ENCODE data around the gene RALA.

RALA gene

DNA sequence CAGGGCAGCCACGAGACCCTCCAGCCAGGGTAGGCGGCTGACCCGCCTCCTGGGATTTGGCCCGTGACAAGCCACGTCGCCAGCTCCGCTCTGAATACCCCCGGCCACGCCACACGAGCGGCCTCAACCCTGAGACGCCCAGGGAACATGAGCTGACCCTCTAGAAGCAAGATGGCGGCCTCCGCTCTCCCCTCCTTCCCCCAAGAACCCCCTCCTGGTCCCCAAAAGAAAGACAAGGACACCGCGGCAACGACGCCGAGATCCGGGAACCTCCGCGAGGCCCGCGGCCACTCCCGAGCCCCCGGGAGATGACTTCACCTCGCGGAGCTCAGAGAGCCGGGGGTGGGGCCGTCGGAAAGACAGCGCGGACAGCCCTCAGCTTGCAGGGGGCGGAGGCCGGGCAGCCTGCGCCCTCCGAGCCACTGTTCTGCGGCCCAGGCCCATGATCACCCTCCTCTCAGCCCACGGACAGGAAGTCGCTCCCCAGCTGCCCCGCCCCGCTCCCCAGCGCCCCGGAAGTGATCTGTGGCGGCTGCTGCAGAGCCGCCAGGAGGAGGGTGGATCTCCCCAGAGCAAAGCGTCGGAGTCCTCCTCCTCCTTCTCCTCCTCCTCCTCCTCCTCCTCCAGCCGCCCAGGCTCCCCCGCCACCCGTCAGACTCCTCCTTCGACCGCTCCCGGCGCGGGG is at the start of gene RALA:
Gene RALA (plus strand): TSS at position 526 of the 685 bp plus-strand sequence. CDS start 63,096 bp downstream, outside the sequence.
- peak; percentile 86 for DNase-seq

DNA sequence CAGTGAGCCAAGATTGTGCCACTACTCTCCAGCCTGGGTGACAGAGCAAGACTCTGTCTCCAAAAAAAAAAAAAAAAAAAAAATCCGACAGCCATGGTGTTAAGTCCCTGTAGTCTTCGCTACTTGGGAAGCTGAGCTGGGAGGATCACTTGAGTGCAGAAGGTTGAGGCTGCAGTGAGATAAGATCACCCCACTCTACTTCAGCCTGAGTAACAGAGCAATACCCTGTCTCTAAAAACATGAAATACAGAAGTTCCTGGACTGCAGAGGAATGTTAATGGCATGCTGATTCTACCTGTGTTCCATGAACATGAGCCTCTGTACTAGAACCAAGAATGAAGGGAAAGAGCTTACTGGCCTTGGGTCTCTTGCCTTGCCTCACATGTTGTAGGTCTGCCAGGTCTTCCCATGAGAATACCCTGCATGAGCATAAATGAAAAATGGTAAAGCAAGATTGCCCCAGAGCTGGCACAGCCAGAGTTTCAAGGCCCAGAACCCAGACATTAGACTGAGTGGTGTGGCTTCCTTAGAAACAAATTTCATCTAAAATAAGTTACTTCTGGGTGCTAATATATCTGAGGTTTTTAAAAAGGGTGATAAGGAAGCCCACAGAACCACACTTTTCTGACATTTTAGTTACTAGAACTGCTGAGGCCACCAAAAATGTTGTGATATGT is 48.6 kb upstream of the RALA start:
- DNase-seq: no peak

GRCh38 chr7:39577229-39577874 is 46.0 kb upstream of the RALA start:
- DNase-seq: no peak

DNA sequence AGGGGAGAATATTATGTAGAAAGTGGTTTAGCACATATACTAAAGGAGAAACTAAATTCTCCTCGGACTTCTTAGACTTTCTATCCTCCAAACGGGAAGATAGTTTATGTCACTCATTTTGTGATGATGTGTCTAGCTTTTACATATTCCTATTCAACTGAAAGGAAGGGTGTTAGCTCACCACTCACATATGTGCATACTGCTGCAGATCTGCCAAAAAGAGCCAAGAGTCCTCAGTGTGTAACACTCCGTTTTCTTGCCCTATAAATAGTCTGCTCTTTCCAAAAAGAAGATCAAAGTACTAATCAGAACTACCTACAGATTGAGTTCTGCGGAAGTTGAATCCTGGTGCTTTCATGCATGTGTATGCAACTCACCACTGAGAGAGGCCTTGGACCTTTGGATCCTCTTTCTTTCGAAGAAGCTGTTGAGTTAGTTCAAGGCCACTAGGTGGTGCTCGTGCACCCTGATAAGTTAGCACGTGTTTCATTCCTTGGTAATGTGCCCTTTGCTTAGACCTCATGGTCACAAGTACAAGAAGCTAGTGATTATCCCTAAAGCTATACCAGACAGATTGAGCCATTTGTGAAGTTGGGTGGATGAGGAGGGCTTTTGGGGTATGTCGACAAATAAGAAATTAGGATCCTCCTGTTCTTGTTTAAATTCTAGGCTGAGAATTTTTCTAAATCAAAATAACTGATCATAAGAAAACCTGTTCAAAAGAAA is 43.1 kb upstream of the RALA start:
- peak; percentile 88 for DNase-seq

DNA sequence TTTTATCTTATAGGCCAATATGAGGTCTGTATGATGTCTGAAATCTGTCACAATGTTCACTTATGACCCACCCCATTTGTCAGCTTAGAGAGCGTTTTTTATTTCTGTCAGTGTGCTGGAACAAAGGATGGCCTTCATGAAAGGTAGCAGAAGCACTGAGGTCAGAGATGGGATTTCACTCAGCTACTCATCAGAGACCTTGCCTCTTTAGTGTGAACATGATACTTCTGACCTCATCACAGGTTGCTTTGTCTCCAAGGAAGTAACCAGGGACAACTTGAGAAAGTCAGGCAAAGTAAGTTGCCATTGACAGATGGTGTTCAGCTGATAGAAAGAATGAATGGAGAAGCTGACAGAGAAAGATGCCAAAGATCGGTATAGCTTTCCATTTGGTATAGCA is 40.8 kb upstream of the RALA start:
- DNase-seq: no peak

DNA sequence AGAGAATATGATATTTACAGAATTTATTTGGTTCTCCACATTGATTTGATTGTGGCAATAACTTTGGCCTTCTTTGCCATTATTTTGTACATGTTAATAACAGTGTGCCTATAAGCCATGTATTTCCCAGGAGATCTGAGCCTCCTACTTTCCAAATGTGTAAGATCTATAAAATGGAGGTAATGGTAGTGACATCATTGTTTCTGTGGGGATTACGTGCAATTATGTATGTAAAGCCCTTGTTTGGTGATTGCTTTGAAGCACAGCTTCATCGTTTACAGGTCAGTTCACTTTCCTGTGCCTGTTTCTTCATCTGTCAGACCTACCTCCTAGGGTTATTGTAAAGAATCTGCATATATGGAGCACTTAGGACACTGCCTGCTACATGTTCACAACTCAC is 39.8 kb upstream of the RALA start:
- no peak for DNase-seq

- no peak for DNase-seq
Measured at GRCh38 chr7:39587393-39587792, 36.0 kb upstream of the RALA start.

DNA sequence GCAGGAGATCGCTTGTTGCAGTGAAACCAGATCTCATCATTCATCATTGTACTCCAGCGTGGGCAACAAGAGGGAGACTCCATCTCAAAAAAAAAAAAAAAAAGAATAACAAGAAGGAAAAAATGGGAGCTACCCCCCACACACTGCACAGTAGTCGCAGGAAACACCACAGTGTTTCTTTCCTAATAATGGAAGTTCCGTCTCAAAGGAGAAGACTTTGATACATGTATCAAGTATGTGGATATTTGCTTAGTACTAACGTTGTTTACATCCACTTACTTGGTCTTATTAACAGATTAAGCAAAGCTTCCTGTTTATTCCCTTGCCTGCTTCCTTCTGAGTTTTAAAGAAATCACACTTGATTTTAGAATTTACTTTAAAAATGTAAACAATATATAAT is 35.0 kb upstream of the RALA start:
- no peak for DNase-seq

DNA sequence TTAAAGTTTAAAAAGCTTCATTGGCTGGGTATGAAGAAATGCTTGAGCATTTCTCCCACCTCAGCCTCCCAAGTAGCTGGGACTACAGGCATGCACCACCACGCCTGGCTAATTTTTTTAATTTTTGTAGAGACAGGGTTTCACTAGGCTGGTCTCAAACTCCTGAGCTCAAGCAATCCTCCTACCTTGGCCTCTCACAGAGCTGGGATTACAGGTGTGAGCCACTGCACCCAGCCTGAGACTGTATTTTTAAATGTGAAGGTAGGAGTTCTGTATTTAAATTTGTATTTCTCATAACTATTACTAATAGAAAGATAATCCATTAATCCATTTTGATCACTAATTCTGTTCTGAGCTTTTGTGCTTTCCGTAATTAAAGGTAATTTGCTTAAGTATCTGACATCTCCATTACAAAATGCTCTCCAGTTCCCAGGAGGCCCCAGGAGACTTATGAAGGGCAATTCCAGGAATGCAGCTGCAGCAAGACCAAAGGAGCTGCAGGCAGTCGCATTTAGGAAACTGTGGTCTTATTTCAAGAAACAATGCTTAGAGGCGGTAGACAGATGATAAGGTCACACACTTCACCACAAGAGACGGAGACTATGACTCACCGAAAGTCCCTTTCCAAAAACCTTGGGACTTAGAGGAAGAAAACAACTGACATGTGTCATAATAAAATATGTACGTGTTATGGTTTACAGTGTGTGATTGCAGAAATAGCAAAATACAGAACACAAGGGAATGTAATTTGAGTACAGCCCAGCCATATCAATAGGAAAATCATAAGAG is 33.9 kb upstream of the RALA start:
- DNase-seq: peak; percentile 20

GRCh38 chr7:39592586-39592985 is 30.8 kb upstream of the RALA start:
- no peak for DNase-seq

- peak; percentile 66 for DNase-seq
Measured at GRCh38 chr7:39594988-39595620, 28.3 kb upstream of the RALA start.

DNA sequence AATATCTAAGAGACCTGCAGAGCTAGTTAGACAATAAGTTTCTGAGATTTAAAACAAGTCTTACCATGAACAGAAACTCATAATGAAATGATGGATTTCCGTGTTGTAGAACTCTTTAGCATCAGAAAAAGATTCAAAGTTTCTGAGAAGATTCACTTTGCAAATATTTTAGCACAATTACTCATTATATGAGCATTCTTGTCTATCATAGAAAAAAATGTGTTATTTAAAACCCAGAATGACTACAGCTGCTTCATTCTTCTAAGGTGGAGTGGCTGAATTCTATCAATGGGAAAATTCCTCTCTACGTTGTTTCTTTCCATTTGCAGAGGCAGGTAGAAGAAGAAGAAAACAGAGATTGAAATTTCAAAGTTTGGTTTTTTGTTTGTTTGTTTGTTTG is 21.0 kb upstream of the RALA start:
- DNase-seq: no peak

DNA sequence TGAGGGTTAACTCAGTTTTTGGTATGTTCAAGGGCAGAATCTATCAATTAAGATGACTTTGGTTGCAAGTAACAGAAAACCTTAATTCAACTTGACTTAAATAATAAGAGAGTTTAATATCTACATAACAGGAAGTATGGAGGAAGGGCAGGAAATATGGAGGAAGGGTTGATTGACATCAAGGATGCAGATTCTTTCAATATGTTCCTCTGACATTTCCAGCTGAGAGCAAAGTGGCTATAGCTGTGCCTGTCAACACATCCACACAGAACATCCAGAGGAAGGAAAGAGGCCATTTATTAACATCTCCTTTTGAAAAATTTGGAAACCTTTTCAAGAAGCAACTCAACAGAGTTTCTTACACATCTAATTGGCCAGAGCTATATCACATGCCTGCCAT is 19.4 kb upstream of the RALA start:
- no peak for DNase-seq

- DNase-seq: no peak
Measured at GRCh38 chr7:39605087-39605486, 18.3 kb upstream of the RALA start.

- DNase-seq: no peak
Measured at GRCh38 chr7:39606352-39606751, 17.0 kb upstream of the RALA start.

DNA sequence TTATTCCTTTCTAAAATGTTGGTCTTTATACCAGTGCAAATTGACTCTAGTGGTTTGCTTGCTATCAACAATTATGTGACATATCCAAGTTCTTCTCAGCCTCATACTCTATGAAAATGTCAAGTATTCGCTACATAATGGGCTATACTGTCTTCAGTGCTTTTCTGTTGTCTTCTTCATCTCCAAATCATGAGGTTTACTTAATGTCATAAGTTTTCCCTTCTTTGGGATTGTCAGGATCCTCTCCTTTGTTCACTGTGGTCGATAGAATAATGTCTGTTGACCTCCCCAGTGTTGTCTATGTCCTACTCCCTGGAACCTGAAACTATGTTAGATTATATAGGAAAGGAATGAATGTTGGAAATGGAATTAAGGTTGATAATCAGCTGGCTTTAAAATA is 16.4 kb upstream of the RALA start:
- no peak for DNase-seq

GRCh38 chr7:39607865-39608264 is 15.5 kb upstream of the RALA start:
- DNase-seq: no peak

GRCh38 chr7:39608278-39608677 is 15.1 kb upstream of the RALA start:
- DNase-seq: no peak

DNA sequence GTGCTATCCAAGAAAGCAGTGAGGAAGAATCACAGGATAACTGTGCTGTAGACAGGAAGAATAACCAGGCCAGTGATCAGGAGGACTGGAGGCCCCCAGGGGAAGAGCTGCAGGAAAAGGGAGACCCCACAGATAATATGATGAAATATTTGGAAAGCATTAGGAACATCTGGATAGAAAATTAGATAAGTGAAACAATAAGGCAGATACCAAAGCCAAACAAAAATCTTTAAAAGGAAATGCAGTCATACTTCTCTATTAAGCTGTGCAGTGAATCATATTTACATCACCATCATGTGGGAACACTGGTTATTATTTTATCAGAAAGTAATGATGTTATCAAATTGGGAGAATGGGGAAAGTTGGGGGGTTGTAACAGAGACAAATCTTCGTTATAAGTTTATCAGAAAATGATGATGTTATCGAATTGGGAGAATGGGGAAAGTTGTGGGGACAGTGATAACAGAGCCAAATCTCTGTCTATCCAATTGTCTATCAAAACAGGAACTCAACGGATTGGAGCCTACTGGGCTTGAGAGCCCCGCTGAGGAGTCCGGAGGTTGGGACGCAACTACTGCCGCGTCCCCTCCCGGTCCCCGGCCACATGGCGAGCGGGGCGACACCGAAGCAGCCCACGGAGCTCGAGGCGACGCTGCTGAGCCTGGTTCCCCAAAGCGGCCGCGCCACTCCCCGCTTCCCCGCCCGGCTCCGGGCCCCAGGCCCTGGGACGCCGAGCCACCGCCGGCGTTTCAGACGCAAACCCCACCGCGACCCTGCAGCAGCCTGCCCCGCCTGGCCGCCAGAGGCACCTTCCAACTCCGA is 14.0 kb upstream of the RALA start:
- DNase-seq: no peak

- DNase-seq: no peak
Measured at GRCh38 chr7:39609935-39610263, 13.5 kb upstream of the RALA start.

- DNase-seq: no peak
Measured at GRCh38 chr7:39613577-39613976, 9.8 kb upstream of the RALA start.

DNA sequence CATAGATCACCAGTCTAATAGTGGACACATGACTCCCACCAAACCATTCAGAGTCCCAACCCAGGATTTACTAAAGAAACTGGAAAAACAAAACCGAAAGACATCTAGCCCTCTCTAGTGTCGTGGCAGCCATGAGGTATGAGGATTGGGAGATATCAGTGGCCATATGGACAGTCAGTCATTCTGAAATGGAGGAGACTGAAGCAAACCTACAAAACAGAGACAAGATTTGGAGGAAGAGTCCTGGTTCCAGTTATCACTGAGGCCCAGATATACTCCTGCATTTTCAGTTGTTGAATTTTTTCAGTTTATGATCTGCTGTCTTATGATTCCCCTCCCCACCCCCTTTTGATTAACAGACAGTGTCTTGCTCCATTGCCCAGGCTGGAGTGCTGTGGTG is 9.1 kb upstream of the RALA start:
- no peak for DNase-seq
